IMR-90 (cell line): ENCODE data around the gene CELF5.

Source experiments
- MAZ ChIP-seq: IDR thresholded peaks from 2 replicates; pipeline ENCODE4 v1.6.1; 2012; ENCODE audit warnings: low read depth, mild to moderate bottlenecking, low read length, improper control_type of control experiment, moderate library complexity, borderline replicate concordance
- POLR2A ChIP-seq: IDR thresholded peaks from 2 replicates; pipeline ENCODE4 v1.6.1; 2012; ENCODE audit warnings: mild to moderate bottlenecking, low read depth, low read length
- TF ChIP-seq, protein P1 (sequence below): conservative IDR thresholded peaks from 2 replicates; pipeline ENCODE4 v1.5.1; 2012; ENCODE audit warnings: mild to moderate bottlenecking, low read depth, low read length, improper control_type of control experiment

DNA sequence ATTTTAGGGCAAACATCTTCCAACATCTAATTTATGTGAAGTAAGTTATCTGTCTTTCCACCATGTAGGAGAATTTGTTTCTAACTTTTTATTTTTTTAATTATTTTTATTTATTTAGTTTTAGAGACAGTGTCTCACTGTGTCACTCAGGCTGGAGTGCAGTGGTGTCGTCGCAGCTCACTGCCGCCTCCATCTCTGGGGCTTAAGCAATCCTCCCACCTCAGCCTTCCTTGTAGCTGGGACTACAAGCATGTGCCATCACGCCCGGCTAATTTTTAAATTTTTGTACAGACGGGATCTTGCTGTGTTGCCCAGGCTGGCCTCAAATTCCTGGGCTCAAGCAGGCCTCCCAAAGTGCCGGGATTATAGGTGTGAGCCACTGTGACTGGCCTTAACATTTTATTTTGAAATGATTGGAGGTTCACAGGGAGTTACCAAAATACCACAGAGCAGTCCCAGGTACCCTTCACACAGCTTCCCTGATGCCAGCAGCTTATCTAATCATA, 58.8 kb downstream of the CELF5 start:
- TF ChIP-seq, protein P1, sequence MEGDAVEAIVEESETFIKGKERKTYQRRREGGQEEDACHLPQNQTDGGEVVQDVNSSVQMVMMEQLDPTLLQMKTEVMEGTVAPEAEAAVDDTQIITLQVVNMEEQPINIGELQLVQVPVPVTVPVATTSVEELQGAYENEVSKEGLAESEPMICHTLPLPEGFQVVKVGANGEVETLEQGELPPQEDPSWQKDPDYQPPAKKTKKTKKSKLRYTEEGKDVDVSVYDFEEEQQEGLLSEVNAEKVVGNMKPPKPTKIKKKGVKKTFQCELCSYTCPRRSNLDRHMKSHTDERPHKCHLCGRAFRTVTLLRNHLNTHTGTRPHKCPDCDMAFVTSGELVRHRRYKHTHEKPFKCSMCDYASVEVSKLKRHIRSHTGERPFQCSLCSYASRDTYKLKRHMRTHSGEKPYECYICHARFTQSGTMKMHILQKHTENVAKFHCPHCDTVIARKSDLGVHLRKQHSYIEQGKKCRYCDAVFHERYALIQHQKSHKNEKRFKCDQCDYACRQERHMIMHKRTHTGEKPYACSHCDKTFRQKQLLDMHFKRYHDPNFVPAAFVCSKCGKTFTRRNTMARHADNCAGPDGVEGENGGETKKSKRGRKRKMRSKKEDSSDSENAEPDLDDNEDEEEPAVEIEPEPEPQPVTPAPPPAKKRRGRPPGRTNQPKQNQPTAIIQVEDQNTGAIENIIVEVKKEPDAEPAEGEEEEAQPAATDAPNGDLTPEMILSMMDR = no peak
- TF ChIP-seq POLR2A = no peak
- no peak for TF ChIP-seq MAZ
